H9 (cell line): Measurements from ENCODE around the gene TLX2. TPM values are rescaled to one million over a fixed set of nuclear protein-coding genes. Genes with fewer than 3 reads are reported as not detected.
A peak's percentile ranks its signal among the peaks of the same experiment; 100 is the strongest.

Source experiments
- DNase-seq: peaks from one replicate; pipeline ENCODE4 v3.0.0-alpha.2; 2017
- H2AFZ ChIP-seq: one replicate; pipeline ENCODE4 v1.6.1; 2013; ENCODE audit warnings: mild to moderate bottlenecking, low read length, control low read depth, moderate library complexity
- H2AK5ac ChIP-seq: 2 replicates; pipeline ENCODE4 v1.6.1; 2013; ENCODE audit warnings: low read length, control low read depth, mixed read lengths; ENCODE audit not compliant: insufficient read length
- H2BK120ac ChIP-seq: one replicate; pipeline ENCODE4 v1.6.1; 2013; ENCODE audit warnings: low read depth, mild to moderate bottlenecking, low read length, control low read depth, inconsistent platforms; ENCODE audit not compliant: poor library complexity, severe bottlenecking
- H2BK12ac ChIP-seq: 2 replicates; pipeline ENCODE4 v1.6.1; 2013; ENCODE audit warnings: low read length, control low read depth, mixed read lengths, low read depth; ENCODE audit not compliant: insufficient read length
- H2BK15ac ChIP-seq: 2 replicates; pipeline ENCODE4 v1.6.1; 2013; ENCODE audit warnings: low read depth, low read length, control low read depth
- H2BK20ac ChIP-seq: one replicate; pipeline ENCODE4 v1.6.1; 2013; ENCODE audit warnings: low read depth, mild to moderate bottlenecking, low read length, control low read depth, inconsistent platforms; ENCODE audit not compliant: poor library complexity, severe bottlenecking
- H2BK5ac ChIP-seq: 2 replicates; pipeline ENCODE4 v1.6.1; 2013; ENCODE audit warnings: low read length, control low read depth, mixed read lengths; ENCODE audit not compliant: insufficient read length
- H3K14ac ChIP-seq: 2 replicates; pipeline ENCODE4 v1.6.1; 2013; ENCODE audit warnings: low read length, control low read depth; ENCODE audit not compliant: insufficient read depth
- H3K18ac ChIP-seq: 2 replicates; pipeline ENCODE4 v1.6.1; 2013; ENCODE audit warnings: low read depth, mild to moderate bottlenecking, mixed read lengths, low read length, control low read depth; ENCODE audit not compliant: insufficient read length
- H3K23ac ChIP-seq: 2 replicates; pipeline ENCODE4 v1.6.1; 2013; ENCODE audit warnings: low read length, control low read depth, mixed read lengths, low read depth; ENCODE audit not compliant: insufficient read length
- H3K23me2 ChIP-seq: 2 replicates; pipeline ENCODE4 v1.6.1; 2013; ENCODE audit warnings: low read depth, mild to moderate bottlenecking, mixed read lengths, low read length, control low read depth; ENCODE audit not compliant: insufficient read length, poor library complexity, severe bottlenecking
- H3K27ac ChIP-seq: 2 replicates; pipeline ENCODE4 v1.5.1; 2013; ENCODE audit warnings: low read length, control low read depth, mixed read lengths, low read depth; ENCODE audit not compliant: insufficient read length
- H3K27me3 ChIP-seq: 2 replicates; pipeline ENCODE4 v1.6.1; 2013; ENCODE audit warnings: low read length, control low read depth, inconsistent platforms; ENCODE audit not compliant: insufficient read depth
- H3K4ac ChIP-seq: 2 replicates; pipeline ENCODE4 v1.6.1; 2013; ENCODE audit warnings: low read depth, mild to moderate bottlenecking, control low read depth, inconsistent platforms, low read length, moderate library complexity
- H3K4me1 ChIP-seq: 2 replicates; pipeline ENCODE4 v1.6.1; 2013; ENCODE audit warnings: low read length, control low read depth, inconsistent platforms; ENCODE audit not compliant: insufficient read depth
- H3K4me2 ChIP-seq: 2 replicates; pipeline ENCODE4 v1.6.1; 2013; ENCODE audit warnings: low read length, control low read depth, mixed read lengths; ENCODE audit not compliant: insufficient read length, insufficient read depth
- H3K56ac ChIP-seq: 2 replicates; pipeline ENCODE4 v1.6.1; 2013; ENCODE audit warnings: low read depth, mild to moderate bottlenecking, mixed read lengths, low read length, control low read depth; ENCODE audit not compliant: insufficient read length
- H3K79me1 ChIP-seq: 2 replicates; pipeline ENCODE4 v1.6.1; 2013; ENCODE audit warnings: low read depth, mild to moderate bottlenecking, moderate library complexity, low read length, control low read depth, inconsistent platforms; ENCODE audit not compliant: insufficient read depth, poor library complexity, severe bottlenecking
- H3K79me2 ChIP-seq: 2 replicates; pipeline ENCODE4 v1.6.1; 2013; ENCODE audit warnings: low read length, control low read depth, inconsistent platforms; ENCODE audit not compliant: insufficient read depth
- H3K9ac ChIP-seq: 2 replicates; pipeline ENCODE4 v1.6.1; 2013; ENCODE audit warnings: low read length, control low read depth, mixed read lengths; ENCODE audit not compliant: insufficient read length; ENCODE audit errors: extremely low read depth
- H3K9me3 ChIP-seq: one replicate; pipeline ENCODE4 v1.6.1; 2013; ENCODE audit warnings: low read depth, low read length, inconsistent platforms; ENCODE audit not compliant: control insufficient read depth
- H3T11ph ChIP-seq: one replicate; pipeline ENCODE4 v1.6.1; 2013; ENCODE audit warnings: mild to moderate bottlenecking, low read length, control low read depth, inconsistent platforms
- H4K20me1 ChIP-seq: one replicate; pipeline ENCODE4 v1.6.1; 2013; ENCODE audit not compliant: control insufficient read depth, insufficient read length, insufficient read depth
- H4K5ac ChIP-seq: 2 replicates; pipeline ENCODE4 v1.6.1; 2013; ENCODE audit warnings: low read depth, mild to moderate bottlenecking, mixed read lengths, low read length, control low read depth; ENCODE audit not compliant: insufficient read length
- H4K8ac ChIP-seq: replicated peaks from 2 replicates; pipeline ENCODE4 v1.6.1; 2013; ENCODE audit warnings: low read length, control low read depth, mixed read lengths, low read depth; ENCODE audit not compliant: insufficient read length
- H4K91ac ChIP-seq: 2 replicates; pipeline ENCODE4 v1.6.1; 2013; ENCODE audit warnings: low read depth, mild to moderate bottlenecking, moderate library complexity, mixed read lengths, low read length, control low read depth; ENCODE audit not compliant: insufficient read length
- H3K27ac Mint-ChIP-seq, 3 experiments: 2 replicates in 2 of 3; 3 replicates in 1 of 3; pipeline ENCODE4 v1.8.0; 2020 to 2021; ENCODE audit warnings: mixed read lengths in 3 of 3, mild to moderate bottlenecking in 1 of 3, moderate library complexity in 1 of 3
- H3K27me3 Mint-ChIP-seq: 2 replicates; pipeline ENCODE4 v1.8.0; 2021; ENCODE audit warnings: low read depth, mild to moderate bottlenecking, moderate library complexity, mixed read lengths
- H3K36me3 Mint-ChIP-seq, 3 experiments: 2 replicates in 2 of 3; 3 replicates in 1 of 3; pipeline ENCODE4 v1.8.0; 2020 to 2021; ENCODE audit warnings: low read depth in 3 of 3, mixed read lengths in 3 of 3; ENCODE audit not compliant: insufficient read depth in 1 of 3
- H3K4me1 Mint-ChIP-seq, 2 experiments: 2 replicates each; pipeline ENCODE4 v1.8.0; 2020; ENCODE audit warnings: mixed read lengths in 2 of 2
- H3K4me3 Mint-ChIP-seq, 2 experiments: 2 replicates in 1 of 2; 3 replicates in 1 of 2; pipeline ENCODE4 v1.8.0; 2020 to 2021; ENCODE audit warnings: mild to moderate bottlenecking in 2 of 2, mixed read lengths in 2 of 2, moderate library complexity in 1 of 2
- H3K9me3 Mint-ChIP-seq, 2 experiments: 2 replicates in 1 of 2; 3 replicates in 1 of 2; pipeline ENCODE4 v1.8.0; 2020; ENCODE audit warnings: mild to moderate bottlenecking in 2 of 2, mixed read lengths in 2 of 2, moderate library complexity in 1 of 2
- WGBS: extraction: QIAGEN DNeasy Blood & Tissue Kit; methylation state at CpG from one replicate; pipeline ENCODE4 v1.1.7; 2013; ENCODE audit warnings: missing lambda C conversion rate, low lambda C conversion rate, mixed read lengths; ENCODE audit not compliant: insufficient read length; ENCODE audit errors: extremely low coverage; 5-methylcytosine and 5-hydroxymethylcytosine counted together
- total RNA-seq: library from RNA; stranded (reverse); gene quantifications from 2 replicates; pipeline ENCODE4 v1.2.1, GENCODE V29; 2021
- TF ChIP-seq, protein P1 (sequence below): fragments of 200-600 bp; sonication (generic); conservative IDR thresholded peaks from 3 replicates; pipeline ENCODE4 v1.8.0; 2021; ENCODE audit warnings: antibody characterized with exemption, mild to moderate bottlenecking

Gene TLX2
- total RNA-seq, 1 experiment from 2014 or later: 0.20 TPM

DNA sequence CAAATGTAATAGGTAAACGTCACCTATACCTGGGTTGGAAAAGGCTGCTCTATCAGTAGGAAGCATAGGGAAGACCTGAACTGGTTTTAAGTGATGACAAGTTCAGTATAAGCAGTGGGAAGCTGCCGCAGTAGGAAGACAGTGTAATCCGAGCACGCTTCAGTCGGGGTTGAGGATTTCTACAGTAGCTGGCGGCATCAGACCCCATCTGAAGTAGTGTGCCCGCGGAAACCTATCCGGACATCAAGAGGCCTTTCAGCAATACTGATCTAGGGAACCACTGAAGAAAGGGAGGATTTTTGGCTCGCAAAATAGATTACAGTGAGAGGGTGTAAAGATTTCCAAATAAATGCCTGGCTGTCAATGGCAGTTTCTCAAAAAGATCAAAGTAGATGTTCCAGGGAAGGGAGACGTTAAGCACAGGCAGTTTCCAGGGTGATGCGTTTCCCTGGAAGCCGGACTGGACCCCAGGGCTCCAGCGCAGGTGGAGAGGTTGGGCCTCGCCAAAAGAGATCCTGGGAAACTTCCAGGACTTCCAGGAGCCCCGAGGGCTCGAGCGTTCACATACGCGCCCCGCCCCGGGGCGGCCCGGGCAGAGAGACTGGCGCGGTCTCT, 34.1 kb downstream of the TLX2 start:
- no peaks in the 10 kb centered on the region; the same call in 1 of the 2 replicates for H3K27me3 ChIP-seq
- no peaks in the 10 kb centered on the region for H4K20me1 ChIP-seq

More for the DNA sequence above, 34.1 kb downstream of the TLX2 start:
- peaks cover 26% of the 10 kb centered on the region in 2 experiments for H3K4me1 Mint-ChIP-seq
- Histone ChIP-seq H4K91ac (no peak overlapping the region), H3K9me3 (no peaks in the 10 kb centered on the region), H3T11ph (no peak overlapping the region), H3K4me2 (peak overlapping the region; percentile 78), H3K9ac (no peak overlapping the region), H2AK5ac (no peak overlapping the region), H2BK12ac (no peak overlapping the region), H2BK20ac (no peak overlapping the region), H2AFZ (no peak overlapping the region), H3K14ac (no peak overlapping the region), H3K18ac (no peak overlapping the region), H2BK5ac (no peak overlapping the region), H2BK120ac (no peak overlapping the region), H3K23me2 (peaks cover 8% of the 10 kb centered on the region), H3K79me2 (0 out of 2 replicates have a peak, but pooled peaks cover 2% of the 10 kb centered on the region), H3K4me1 (0 out of 2 replicates have a peak, but pooled peaks cover 2% of the 10 kb centered on the region), H3K79me1 (no peaks in the 10 kb centered on the region), H3K4ac (no peak overlapping the region), H3K27ac (no peak overlapping the region), H4K5ac (no peak overlapping the region), H3K23ac (no peak overlapping the region), H4K8ac (no peak overlapping the region), H2BK15ac (no peak overlapping the region), H3K56ac (no peak overlapping the region)
- peak overlapping the region in 1 of 3 experiments; percentile 88; a peak in 1 of 7 replicates for H3K27ac Mint-ChIP-seq
- no CpG with 5 or more reads among the region's 26 CpGs for WGBS
- no peak for DNase-seq
- H3K36me3 Mint-ChIP-seq: peaks cover 0 to 7% (median 4%) of the 10 kb centered on the region in 3 experiments; a peak in 6 of 7 replicates
- TF ChIP-seq, protein P1, sequence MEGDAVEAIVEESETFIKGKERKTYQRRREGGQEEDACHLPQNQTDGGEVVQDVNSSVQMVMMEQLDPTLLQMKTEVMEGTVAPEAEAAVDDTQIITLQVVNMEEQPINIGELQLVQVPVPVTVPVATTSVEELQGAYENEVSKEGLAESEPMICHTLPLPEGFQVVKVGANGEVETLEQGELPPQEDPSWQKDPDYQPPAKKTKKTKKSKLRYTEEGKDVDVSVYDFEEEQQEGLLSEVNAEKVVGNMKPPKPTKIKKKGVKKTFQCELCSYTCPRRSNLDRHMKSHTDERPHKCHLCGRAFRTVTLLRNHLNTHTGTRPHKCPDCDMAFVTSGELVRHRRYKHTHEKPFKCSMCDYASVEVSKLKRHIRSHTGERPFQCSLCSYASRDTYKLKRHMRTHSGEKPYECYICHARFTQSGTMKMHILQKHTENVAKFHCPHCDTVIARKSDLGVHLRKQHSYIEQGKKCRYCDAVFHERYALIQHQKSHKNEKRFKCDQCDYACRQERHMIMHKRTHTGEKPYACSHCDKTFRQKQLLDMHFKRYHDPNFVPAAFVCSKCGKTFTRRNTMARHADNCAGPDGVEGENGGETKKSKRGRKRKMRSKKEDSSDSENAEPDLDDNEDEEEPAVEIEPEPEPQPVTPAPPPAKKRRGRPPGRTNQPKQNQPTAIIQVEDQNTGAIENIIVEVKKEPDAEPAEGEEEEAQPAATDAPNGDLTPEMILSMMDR: no peak
- peaks cover 52% of the 10 kb centered on the region for H3K27me3 Mint-ChIP-seq
- H3K9me3 Mint-ChIP-seq: no peaks in the 10 kb centered on the region
- peak overlapping the region; percentile 74 to 85 for H3K4me3 Mint-ChIP-seq
